ENCODE data around the gene DHRS11.

GRCh38 chr17:36566081-36566480, 25.6 kb upstream of the DHRS11 start:
- TF ChIP-seq POLR2A (IDR thresholded peaks at IDR 0.05) (no peak), CTCF (IDR thresholded peaks at IDR 0.05) (no peak)

Measured in esophagus squamous epithelium (tissue), 4 donors.